Skin epidermis (tissue), 12 donors: ENCODE measurements around the gene RAB4B.
"Not testable (repeated sequence)": the region's sequence is repeated elsewhere in the genome, so short reads cannot be mapped to it uniquely, and the experiment has no call there.

Experiments used
- H3K27ac ChIP-seq, 21 experiments: fragments of 200-600 bp; sonication (generic) in 11 of 21; one replicate each; pipeline ENCODE4 v1.5.0; 2020; ENCODE audit warnings: mild to moderate bottlenecking in 3 of 21, inconsistent platforms in 2 of 21, moderate library complexity in 2 of 21
- H3K4me3 ChIP-seq, 7 experiments: fragments of 200-600 bp; sonication (generic) in 2 of 7; one replicate each; pipeline ENCODE4 v1.5.0; 2020; ENCODE audit warnings: inconsistent platforms in 2 of 7, mild to moderate bottlenecking in 2 of 7, moderate library complexity in 1 of 7

Gene RAB4B

DNA sequence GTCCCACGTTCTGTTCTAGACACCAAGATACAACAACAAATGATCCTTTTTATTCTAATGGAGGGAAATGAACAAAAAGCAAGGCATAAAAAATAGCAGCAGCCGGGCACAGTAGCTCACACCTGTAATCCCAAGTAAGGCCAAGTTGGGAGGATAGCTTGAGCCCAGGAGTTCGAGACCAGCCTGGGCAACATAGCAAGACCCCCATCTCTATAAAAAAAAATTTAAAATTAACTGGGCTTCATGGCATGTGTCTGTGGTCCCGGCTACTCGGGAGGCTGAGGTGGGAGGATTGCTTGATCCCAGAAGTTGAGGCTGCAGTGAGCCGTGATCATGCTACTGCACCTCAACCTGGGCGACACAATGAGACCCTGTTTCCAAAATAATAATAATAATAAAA, 1.7 kb upstream of the RAB4B start:
- peak overlapping the region in 11 of 21 experiments; percentile 89 to 99 (median 93) for H3K27ac ChIP-seq
- H3K4me3 ChIP-seq: no peak overlapping the region

DNA sequence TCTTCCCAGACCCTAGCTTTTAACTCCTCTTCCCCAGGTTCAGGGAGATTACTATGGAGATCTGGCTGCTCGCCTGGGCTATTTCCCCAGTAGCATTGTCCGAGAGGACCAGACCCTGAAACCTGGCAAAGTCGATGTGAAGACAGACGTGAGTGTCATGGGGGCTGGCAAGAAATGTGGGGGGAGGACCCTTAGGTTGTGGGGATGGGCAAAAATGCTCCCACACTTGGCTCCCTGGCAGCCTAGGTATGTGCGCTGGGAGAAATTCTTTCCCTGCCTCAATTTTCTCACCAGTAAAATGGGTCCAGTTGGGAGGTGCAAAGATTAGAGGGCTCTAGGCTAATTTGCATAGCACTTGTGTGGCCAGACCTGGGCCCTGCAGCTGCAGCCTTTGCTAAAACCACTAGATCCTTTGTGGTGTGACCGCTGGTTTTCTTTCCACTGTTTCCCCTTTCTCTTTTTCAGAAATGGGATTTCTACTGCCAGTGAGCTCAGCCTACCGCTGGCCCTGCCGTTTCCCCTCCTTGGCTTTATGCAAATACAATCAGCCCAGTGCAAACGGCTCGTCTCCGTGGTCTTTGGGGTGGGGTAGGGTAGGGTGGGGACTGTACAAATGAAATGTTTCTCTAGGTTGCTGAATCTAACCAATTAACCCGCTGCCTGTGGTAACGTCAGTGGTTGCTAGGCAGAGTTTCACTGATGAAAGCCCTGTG, 959 bp upstream of the RAB4B start:
- Histone ChIP-seq H3K27ac (peak overlapping the region; percentile 68 to 99 (median 94)), H3K4me3 (peak overlapping the region; percentile 53 to 83 (median 71))

DNA sequence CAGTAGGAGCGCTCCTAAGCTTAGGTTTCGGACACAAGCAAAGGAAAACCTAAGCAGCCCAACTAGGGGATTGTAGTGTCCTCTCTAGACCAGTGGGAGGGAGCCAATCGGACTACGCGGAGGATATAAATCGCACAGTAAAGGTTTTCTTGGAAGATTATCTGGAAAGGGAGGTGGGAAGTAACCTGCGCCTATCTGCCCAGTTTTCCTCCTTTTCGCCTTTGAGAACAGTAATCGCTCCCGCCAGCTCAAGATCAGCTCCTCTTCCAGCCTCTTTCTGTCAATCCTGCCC, 456 bp upstream of the RAB4B start:
- Histone ChIP-seq H3K27ac (peak overlapping the region; percentile 68 to 99 (median 94)), H3K4me3 (peak overlapping the region; percentile 53 to 83 (median 71))

DNA sequence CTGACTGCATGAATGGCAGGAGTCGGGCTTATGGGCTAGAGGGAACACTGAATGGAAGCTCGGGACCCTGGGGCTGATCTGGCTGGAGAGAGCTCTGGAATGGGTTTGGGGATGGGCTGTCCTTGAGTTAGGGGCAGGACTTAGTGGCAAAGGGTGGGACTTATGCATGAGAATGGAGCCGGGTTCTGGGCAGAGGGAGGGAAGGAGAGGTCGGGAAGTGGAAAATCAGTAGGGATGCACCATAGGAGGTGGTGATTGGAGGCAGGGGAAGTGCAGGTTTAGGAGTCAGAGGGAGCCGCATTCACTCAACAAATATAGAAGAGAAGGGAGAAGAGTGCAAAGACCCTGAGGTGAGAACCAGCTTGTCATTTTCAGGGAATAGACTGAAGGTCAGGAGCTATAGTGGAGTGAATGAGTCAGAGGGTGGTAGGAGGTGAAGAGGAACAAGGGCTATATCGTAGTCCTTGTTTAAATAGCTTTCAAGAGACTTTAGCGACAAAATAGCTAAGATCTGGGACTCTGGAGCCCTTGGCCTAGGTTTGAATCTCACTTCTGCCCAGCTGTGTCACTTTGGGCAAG, 748 bp downstream of the RAB4B start:
- Histone ChIP-seq H3K27ac (peak overlapping the region in 19 of 21 experiments; percentile 84 to 99 (median 94)), H3K4me3 (peak overlapping the region; percentile 53 to 83 (median 71))

DNA sequence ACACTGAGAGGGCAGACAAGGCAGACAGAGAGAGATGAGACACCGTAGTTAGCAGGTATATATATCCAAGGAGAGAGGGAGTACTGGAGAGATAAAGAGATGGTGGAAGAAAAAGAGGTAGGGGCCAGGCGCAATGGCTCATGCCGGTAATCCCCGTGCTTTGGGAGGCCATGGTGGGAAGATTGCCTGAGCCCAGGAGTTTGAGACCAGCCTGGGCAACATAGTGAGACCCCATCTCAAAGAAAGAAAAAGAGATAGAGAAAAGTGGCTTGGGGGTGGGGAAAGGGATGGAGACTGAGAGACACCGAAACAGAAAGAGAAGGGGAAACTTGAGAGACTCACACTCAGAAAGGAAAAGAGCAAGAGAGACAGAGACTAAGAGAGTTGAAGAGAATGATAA, 2.5 kb downstream of the RAB4B start:
- H3K27ac ChIP-seq: no peak overlapping the region
- H3K4me3 ChIP-seq: no peak overlapping the region

DNA sequence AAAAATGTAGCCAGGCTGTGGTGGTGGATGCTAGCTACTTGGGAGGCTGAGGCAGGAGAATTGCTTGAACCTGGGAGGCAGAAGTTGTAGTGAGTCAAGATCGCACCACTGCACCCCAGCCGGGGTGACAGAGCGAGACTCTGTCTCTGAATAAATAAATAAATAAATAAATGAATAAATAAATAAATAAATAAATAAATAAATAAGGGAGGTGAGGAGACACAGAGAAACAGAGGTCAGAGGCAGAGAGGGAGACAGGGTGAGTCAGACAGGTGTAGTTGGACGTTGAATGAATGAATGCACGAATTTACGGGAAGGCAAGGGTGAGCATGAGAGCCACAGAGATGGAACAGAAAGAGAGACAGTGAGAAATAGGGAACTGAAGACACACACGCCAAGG, 3.1 kb downstream of the RAB4B start:
- Histone ChIP-seq H3K4me3 (no peak overlapping the region), H3K27ac (no peak overlapping the region)

DNA sequence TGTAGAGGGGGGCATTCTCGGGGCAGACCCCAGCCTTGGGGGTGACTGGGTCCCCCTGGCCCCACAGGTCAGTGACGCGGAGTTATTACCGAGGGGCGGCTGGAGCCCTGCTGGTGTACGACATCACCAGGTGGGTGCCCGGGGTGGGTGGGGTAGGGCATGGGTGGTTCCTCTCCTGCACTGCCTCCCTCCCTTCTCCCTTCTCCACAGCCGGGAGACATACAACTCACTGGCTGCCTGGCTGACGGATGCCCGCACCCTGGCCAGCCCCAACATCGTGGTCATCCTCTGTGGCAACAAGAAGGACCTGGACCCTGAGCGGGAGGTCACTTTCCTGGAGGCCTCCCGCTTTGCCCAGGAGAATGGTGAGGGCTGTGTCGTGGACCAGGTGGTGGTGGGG, 5.7 kb downstream of the RAB4B start:
- H3K4me3 ChIP-seq: no peak overlapping the region
- no peak overlapping the region for H3K27ac ChIP-seq

DNA sequence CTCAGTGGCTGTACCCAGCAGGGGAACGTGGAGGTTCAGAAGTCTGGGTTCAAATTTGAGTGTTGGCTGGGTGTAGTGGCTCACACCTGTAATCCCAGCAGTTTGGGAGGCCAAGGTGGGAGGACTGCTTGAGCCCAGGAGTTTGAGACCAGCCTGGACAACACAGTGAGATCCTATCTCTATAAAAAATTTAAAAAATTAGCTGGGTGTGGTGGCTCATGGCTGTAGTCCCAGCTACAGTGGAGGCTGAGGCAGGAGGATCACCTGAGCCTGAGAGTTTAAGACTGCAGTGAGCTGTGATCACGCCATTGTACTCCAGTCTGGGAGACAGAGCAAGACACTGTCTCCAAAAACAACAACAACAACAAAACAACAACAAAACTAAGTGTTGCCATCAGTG, 6.1 kb downstream of the RAB4B start:
- not testable (repeated sequence) for H3K4me3 ChIP-seq, H3K27ac ChIP-seq

DNA sequence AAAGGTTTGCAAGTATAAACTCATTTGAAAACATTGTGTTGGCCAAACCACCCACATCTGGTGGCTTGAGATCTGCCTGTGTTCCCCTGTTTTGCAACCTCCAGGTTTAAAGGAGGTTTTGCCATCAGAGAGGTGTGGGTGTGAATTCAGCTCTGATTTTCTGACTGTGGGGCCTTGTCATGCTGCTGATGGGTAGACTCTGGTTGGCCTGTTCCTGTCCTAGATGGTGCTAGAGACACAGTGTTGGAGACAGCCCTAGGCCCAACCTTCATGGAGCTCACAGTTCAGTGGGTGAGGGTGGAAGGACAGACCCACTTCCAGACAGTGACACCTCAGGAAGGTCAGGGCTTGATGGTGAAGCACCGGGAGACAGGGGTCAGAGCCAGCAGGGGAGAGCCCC, 7.5 kb downstream of the RAB4B start:
- no peak overlapping the region for H3K4me3 ChIP-seq
- H3K27ac ChIP-seq: no peak overlapping the region

DNA sequence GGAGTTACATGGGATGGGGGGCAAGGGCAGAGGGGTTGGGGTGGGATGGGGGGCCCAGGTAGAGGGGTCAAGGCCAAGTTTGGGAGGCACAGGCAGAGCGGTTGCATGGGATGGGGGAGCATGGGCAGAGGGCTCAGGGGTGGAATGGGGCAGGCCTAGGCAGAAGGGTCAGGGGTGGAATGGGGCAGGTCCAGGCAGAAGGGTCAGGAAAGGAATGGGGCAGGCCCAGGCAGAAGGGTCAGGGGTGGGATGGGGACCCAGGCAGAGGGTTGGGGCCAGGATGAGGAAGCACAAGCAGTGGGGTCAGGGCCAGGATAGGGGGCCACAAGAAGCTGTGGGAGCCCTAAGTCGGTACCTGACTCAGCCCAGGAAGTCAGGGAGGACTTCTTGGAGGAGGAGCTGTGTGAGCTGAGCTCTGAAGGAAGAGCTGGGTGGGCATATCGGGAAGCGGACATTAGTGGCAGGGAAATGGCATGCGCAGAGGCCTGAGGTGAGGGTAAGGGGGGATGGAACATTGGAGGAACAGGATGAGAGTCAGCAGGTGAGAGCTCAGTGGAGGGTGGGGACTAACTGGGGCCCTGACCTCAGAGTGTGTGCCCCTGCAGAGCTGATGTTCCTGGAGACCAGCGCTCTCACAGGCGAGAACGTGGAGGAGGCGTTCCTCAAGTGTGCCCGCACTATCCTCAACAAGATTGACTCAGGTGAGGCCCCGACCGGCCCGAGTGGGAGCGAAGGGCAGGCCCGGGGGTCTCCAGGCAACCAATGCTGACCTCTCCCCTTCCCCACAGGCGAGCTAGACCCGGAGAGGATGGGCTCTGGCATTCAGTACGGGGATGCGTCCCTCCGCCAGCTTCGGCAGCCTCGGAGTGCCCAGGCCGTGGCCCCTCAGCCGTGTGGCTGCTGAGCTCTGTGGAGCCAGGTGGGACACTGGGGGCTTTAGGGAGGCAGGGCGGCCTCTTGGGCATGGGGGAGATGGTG, 8.3 kb downstream of the RAB4B start:
- H3K4me3 ChIP-seq: no peak overlapping the region
- H3K27ac ChIP-seq: peak overlapping the region in 1 of 21 experiments; percentile 34

DNA sequence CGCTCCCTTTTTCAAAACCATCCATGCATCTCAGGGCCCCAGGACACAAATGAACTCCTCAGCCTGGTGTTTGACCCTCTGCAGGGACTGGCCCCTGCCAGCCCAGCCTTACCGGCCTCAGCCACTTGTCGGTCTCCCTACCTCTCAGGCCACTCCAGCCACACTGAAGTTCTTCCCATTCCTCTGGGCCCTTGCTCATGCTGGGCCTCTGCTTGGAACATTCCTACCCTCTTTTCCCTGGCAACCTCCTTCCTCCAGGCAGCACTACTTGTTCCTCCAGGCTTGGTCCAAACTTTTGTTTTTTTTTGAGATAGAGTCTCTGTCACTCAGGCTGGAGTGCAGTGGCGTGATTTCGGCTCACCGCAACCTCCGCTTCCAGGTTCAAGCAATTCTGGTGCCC, 13.3 kb downstream of the RAB4B start:
- Histone ChIP-seq H3K4me3 (no peak overlapping the region), H3K27ac (no peak overlapping the region)

DNA sequence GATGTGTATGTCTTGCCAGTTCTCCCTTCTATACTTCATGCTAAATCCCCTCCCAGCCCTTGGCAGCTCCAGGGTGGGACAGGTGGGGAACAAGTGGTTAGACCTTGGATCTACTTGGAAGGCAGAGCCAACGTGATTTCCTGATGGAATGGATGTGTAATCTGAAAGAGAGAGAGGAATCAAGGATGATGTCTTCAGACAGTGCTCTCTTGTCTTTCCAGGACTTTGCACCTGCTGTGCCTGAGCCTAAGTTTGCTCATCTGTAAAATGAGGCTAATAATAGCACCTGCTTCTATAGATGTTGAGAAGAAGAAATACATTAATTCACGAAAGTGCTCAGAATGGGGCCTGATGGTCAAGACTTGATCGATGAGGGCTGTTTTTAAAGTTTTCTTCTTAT, 13.9 kb downstream of the RAB4B start:
- H3K27ac ChIP-seq: peak overlapping the region in 1 of 21 experiments; percentile 9

DNA sequence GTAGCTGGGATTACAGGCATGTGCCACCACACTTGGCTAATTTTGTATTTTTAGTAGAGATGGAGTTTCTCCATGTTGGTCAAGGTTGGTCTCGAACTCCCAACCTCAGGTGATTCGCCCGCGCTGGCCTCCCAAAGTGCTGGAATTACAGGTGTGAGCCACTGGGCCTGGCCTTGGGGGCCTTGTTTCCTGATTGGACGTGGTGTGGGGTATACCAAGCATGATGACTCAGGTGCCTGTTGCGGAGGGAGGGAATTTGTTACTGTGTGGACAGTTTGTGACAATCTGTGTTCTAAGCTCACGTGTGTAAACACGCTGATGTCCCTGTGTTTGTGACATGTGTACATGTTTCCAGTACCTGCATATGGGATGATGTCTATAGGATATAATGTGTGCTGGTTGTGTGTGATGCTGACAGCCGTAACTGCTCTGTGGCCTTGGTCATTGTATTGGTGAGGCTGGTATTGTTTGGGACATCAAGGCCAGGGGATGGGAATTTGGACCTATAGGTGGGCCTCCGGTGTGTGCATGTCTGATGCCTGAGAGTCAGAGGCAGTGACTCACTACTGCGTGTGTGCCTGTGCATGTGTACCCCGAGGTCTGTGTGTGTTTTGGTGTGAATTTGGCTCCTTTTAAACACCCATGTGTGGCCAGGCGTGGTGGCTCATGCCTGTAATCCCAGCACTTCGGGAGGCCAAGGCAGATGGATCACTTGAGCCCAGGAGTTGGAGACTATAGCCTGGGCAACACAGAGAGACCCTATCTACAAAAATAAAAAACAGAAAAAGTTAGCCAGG, 19.3 kb downstream of the RAB4B start:
- Histone ChIP-seq H3K4me3 (peak overlapping the region in 3 of 7 experiments; percentile 73 to 97 (median 93)), H3K27ac (peak overlapping the region in 17 of 21 experiments; percentile 1 to 99 (median 87))

More for the DNA sequence above, 13.9 kb downstream of the RAB4B start:
- H3K4me3 ChIP-seq: no peak overlapping the region

DNA sequence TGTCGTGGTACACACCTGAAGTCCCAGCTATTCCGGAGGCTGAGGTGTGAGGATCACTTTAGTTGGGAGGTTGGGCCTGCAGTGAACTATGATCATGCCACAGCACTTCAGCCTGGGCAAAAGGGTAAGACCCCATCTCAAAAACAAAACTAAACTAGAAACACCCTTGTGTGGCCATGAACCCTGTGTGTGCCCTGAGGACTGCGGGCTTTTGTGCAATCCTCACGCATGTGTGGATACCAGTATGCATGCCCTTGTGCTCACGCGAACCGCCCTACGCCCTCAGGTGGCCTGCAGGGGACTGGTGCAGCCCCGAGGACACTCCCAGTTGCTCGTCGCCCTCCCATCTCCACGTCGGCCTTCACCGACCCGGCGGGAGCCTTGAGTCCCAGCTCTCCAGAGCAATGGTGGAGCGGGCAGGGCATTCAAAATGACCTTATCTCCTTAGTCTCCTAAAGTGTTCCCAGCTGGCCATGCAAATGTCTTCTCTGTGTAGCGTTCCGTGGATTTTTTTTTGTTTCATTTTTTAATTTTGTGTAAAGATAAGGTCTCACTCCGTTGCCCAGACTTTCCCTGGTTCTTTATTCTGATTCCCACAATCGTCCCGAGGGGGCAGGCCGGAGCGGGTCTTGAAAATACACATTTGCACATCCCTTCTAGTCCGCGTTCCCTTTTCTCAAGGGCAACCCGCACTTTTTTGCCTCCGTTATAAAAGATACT, 20.1 kb downstream of the RAB4B start:
- Histone ChIP-seq H3K27ac (peak overlapping the region in 20 of 21 experiments; percentile 1 to 99 (median 86)), H3K4me3 (peak overlapping the region; percentile 69 to 97 (median 93))

DNA sequence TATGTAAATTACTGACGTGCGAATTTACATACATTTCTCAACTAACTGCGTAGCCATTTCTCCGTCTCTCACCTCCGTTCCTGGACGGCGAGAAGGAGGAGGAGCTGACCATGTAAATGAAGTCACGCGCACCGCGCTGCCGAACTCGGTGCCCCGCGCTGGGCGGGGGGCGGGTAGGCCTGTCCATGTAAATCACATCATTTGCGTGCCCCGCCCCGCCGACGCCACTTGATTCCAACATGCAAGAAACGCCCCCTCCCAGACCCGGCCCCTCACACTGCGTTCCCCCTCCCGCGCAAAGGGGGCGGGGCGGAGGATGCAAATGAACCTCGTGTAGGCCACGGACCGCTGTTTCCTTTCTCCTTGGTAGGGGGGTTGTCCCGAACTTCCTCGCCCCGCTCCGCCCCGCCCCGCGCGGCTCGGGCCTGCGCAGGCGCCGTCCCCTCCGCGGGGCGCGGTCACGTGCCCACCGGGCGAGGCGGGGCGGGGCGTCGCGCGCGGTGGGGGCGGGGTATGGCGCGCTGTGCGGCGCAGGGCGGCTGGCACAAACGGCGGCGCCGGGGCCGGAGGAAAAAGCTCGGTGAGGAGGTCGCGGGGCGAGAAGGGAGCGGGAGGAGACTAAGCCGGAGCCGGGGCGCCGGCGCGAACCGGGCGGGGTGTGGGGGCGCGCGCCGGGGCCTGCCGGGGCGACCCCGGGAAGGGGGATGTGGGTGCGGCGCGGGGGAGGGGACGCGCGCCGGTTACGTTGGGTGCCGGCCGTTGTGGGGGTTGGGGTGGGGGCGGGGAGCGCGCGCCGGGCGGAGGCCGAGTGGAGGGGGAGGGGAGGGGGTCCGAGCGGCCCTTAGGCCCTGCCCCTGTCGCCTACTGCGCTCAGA, 20.9 kb downstream of the RAB4B start, which contains the start of gene EGLN2:
Gene EGLN2 (plus strand): TSS at position 509 of the 875 bp plus-strand sequence. CDS start 1,382 bp downstream, outside the sequence.
- peak within 1 kb of the TSS; percentile 69 to 97 (median 93) for H3K4me3 ChIP-seq
- peak within 1 kb of the TSS; percentile 78 to 99 (median 97) for H3K27ac ChIP-seq

DNA sequence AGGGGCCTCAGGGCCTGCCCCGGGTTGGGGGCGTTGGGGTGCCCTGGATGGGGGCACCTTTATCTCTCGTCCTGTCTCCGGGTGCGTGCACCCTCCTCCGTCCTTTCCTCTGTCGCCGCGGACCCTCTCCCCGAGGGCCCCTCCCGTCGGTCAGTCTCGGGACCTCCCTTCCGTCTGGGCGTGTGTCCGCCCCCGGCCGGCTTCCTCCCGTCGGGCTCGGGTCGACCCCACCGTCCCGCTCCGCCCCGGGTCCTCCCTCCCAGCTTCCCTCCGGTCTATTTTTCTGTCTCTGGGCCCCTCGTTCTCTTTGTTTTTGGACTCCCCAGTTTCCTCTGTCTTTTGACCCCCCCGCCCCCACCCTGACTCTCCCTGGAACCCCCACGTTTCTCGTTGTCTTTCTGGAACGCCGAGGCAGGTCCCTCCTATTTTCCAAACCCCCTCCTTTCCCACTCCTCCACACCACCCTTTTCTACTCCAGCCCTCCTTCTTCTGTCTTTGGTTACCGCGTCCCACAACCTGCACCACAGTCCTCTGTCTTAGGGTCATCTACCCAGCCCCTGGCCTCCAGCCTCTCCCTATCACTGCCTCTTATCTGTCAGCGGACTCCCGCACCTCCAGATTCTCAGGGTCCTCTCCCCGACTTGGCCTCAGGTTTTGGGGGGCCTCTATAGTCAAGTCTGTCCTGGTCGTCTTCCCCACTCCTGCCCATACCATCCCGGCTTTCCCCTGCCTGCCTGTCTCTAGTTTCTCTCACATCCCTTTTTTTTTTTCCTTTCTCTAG, 21.7 kb downstream of the RAB4B start:
- peak overlapping the region; percentile 78 to 99 (median 97) for H3K27ac ChIP-seq
- peak overlapping the region; percentile 69 to 97 (median 93) for H3K4me3 ChIP-seq
